NCI-H1694 treated with DMSO at 0.1 percent for 48 hours (cell line): ENCODE measurements around the gene OLFM1.

ENCODE experiments used
- DNase-seq: peaks from one replicate; lab custom pipeline; 2025; lab: John Stamatoyannopoulos, UW

Gene OLFM1

GRCh38 chr9:135090081-135090480, 2.6 kb downstream of the OLFM1 start:
- DNase-seq = no peak

- DNase-seq = no peak
Measured at GRCh38 chr9:135090547-135090946, 3.1 kb downstream of the OLFM1 start.

GRCh38 chr9:135091545-135091944, 4.1 kb downstream of the OLFM1 start:
- no peak for DNase-seq

GRCh38 chr9:135093111-135093510, 5.6 kb downstream of the OLFM1 start:
- DNase-seq = no peak

GRCh38 chr9:135093911-135094584, 6.6 kb downstream of the OLFM1 start:
- DNase-seq = no peak

- DNase-seq = no peak
Measured at GRCh38 chr9:135095470-135096407, 8.3 kb downstream of the OLFM1 start.

- DNase-seq = no peak
Measured at GRCh38 chr9:135096408-135096895, 9.0 kb downstream of the OLFM1 start.

GRCh38 chr9:135098400-135099105, 11.1 kb downstream of the OLFM1 start:
- peak; percentile 15 for DNase-seq

GRCh38 chr9:135099574-135099973, 12.1 kb downstream of the OLFM1 start:
- no peak for DNase-seq

- DNase-seq = no peak
Measured at GRCh38 chr9:135100241-135100681, 12.8 kb downstream of the OLFM1 start.

- no peak for DNase-seq
Measured at GRCh38 chr9:135100725-135101410, 13.4 kb downstream of the OLFM1 start.

- DNase-seq = no peak
Measured at GRCh38 chr9:135101486-135101885, 14.0 kb downstream of the OLFM1 start.

GRCh38 chr9:135101926-135102325, 14.5 kb downstream of the OLFM1 start:
- no peak for DNase-seq

GRCh38 chr9:135102331-135102730, 14.9 kb downstream of the OLFM1 start:
- DNase-seq = no peak

- no peak for DNase-seq
Measured at GRCh38 chr9:135103001-135103446, 15.6 kb downstream of the OLFM1 start.

- DNase-seq = no peak
Measured at GRCh38 chr9:135103931-135104639, 16.6 kb downstream of the OLFM1 start.

- DNase-seq = no peak
Measured at GRCh38 chr9:135104761-135105160, 17.3 kb downstream of the OLFM1 start.

- DNase-seq = no peak
Measured at GRCh38 chr9:135105211-135105745, 17.8 kb downstream of the OLFM1 start.

- no peak for DNase-seq
Measured at GRCh38 chr9:135105938-135106491, 18.5 kb downstream of the OLFM1 start.

GRCh38 chr9:135106551-135107270, 19.2 kb downstream of the OLFM1 start:
- no peak for DNase-seq
